Activated CD4-positive, alpha-beta memory T cell treated with anti-CD3 and anti-CD28 coated beads, Interleukin-2, amount 10 ng/mL, durations not matched to agents 7 days and 5 days (primary cell): ENCODE results near the gene TBC1D2B. TPM values are rescaled to one million over a fixed set of nuclear protein-coding genes. Genes with fewer than 3 reads are reported as not detected.
A peak's percentile ranks its signal among the peaks of the same experiment; 100 is the strongest.
"Not testable (repeated sequence)": the region's sequence is repeated elsewhere in the genome, so short reads cannot be mapped to it uniquely, and the experiment has no call there.

ENCODE experiments used
- CTCF ChIA-PET: fragments of 350-600 bp; sonication (Branson Sonifier 250); formaldehyde crosslinking; loops from one replicate; lab custom pipeline; 2021; ENCODE audit warnings: antibody characterized with exemption, inconsistent platforms; lab: Charles Lee
- POLR2A ChIA-PET: fragments of 350-600 bp; sonication (Branson Sonifier 250); formaldehyde crosslinking; loops from one replicate; lab custom pipeline; 2021; ENCODE audit warnings: antibody characterized with exemption; lab: Charles Lee
- DNase-seq: peaks from one replicate; pipeline ENCODE4 v3.0.0-alpha.2; 2020
- H3K27ac Mint-ChIP-seq: one replicate; pipeline ENCODE4 v1.8.0; 2021; ENCODE audit warnings: mild to moderate bottlenecking, mixed read lengths
- H3K27me3 Mint-ChIP-seq: one replicate; pipeline ENCODE4 v1.8.0; 2021; ENCODE audit warnings: mixed read lengths
- H3K36me3 Mint-ChIP-seq: one replicate; pipeline ENCODE4 v1.8.0; 2021; ENCODE audit warnings: low read depth, mixed read lengths
- H3K4me1 Mint-ChIP-seq: one replicate; pipeline ENCODE4 v1.8.0; 2021; ENCODE audit warnings: mixed read lengths
- H3K4me3 Mint-ChIP-seq: one replicate; pipeline ENCODE4 v1.8.0; 2021; ENCODE audit warnings: mild to moderate bottlenecking, mixed read lengths
- H3K9me3 Mint-ChIP-seq: one replicate; pipeline ENCODE4 v1.8.0; 2021; ENCODE audit warnings: mixed read lengths
- total RNA-seq, 2 experiments: library from RNA; stranded (reverse); gene quantifications; one replicate each; pipeline ENCODE4 v1.2.3, GENCODE V29; 2021

TBC1D2B gene
- total RNA-seq, 2 experiments from 2014 or later = 97.1 to 101 TPM

- DNase-seq = no peak
- Mint-ChIP-seq H3K27me3 (no peaks in the 10 kb centered on the region), H3K4me1 (peaks cover 24% of the 10 kb centered on the region), H3K4me3 (no peak overlapping the region), H3K27ac (no peak overlapping the region), H3K36me3 (peaks cover 55% of the 10 kb centered on the region), H3K9me3 (no peaks in the 10 kb centered on the region)
- POLR2A ChIA-PET = no interaction called here
- CTCF ChIA-PET = interaction anchor here (0.6 to 4.1 kb wide), 3 partner anchors 104 to 113 kb away, joined by 3 to 26 read pairs (median 11); no protein-coding TSS in a partner anchor
These were observed 73.9 kb downstream of the TBC1D2B start for GRCh38 chr15:78003539-78004008.

GRCh38 chr15:78002996-78003395, 74.5 kb downstream of the TBC1D2B start:
- no peaks in the 10 kb centered on the region for H3K27me3 Mint-ChIP-seq
- ChIA-PET POLR2A (no interaction called here), CTCF (interaction anchor here (0.6 to 1.7 kb wide), 2 partner anchors 105 to 114 kb away, joined by 3 to 11 read pairs; no protein-coding TSS in a partner anchor)
- no peak overlapping the region for H3K4me3 Mint-ChIP-seq
- DNase-seq = no peak
- H3K9me3 Mint-ChIP-seq = no peaks in the 10 kb centered on the region
- no peak overlapping the region for H3K27ac Mint-ChIP-seq
- H3K36me3 Mint-ChIP-seq = peaks cover 57% of the 10 kb centered on the region
- peaks cover 24% of the 10 kb centered on the region for H3K4me1 Mint-ChIP-seq

- no peaks in the 10 kb centered on the region for H3K9me3 Mint-ChIP-seq
- DNase-seq = no peak
- H3K36me3 Mint-ChIP-seq = peaks cover 58% of the 10 kb centered on the region
- CTCF ChIA-PET = no interaction called here
- H3K27me3 Mint-ChIP-seq = no peaks in the 10 kb centered on the region
- POLR2A ChIA-PET = interaction anchor here (1.1 kb wide), 1 partner anchor 43 kb away, joined by 3 read pairs; no protein-coding TSS in a partner anchor
- peaks cover 21% of the 10 kb centered on the region for H3K4me1 Mint-ChIP-seq
- no peak overlapping the region for H3K4me3 Mint-ChIP-seq
- H3K27ac Mint-ChIP-seq = peak overlapping the region; percentile 41
These were observed 75.9 kb downstream of the TBC1D2B start for GRCh38 chr15:78001656-78002055.

GRCh38 chr15:78000927-78001249, 76.6 kb downstream of the TBC1D2B start:
- no peaks in the 10 kb centered on the region for H3K9me3 Mint-ChIP-seq
- peaks cover 59% of the 10 kb centered on the region for H3K36me3 Mint-ChIP-seq
- H3K27ac Mint-ChIP-seq = no peak overlapping the region
- ChIA-PET POLR2A (interaction anchor here (1.1 kb wide), 1 partner anchor 110 kb away, joined by 3 read pairs; no protein-coding TSS in a partner anchor), CTCF (interaction anchor here (0.7 to 6.0 kb wide), 4 partner anchors 9 to 108 kb away, joined by 3 to 80 read pairs (median 6); partner anchors contain the start of gene SH2D7)
- H3K4me3 Mint-ChIP-seq = no peak overlapping the region
- no peaks in the 10 kb centered on the region for H3K27me3 Mint-ChIP-seq
- peaks cover 20% of the 10 kb centered on the region for H3K4me1 Mint-ChIP-seq
- DNase-seq = no peak

- Mint-ChIP-seq H3K4me1 (peaks cover 16% of the 10 kb centered on the region), H3K27me3 (no peaks in the 10 kb centered on the region), H3K36me3 (peaks cover 58% of the 10 kb centered on the region), H3K9me3 (no peaks in the 10 kb centered on the region), H3K4me3 (no peak overlapping the region), H3K27ac (peak overlapping the region; percentile 29)
- ChIA-PET POLR2A (interaction anchor here (0.9 to 1.1 kb wide), 3 partner anchors 105 to 110 kb away, joined by 3 to 4 read pairs (median 4); no protein-coding TSS in a partner anchor), CTCF (interaction anchor here (0.6 to 6.0 kb wide), 13 partner anchors 9 to 240 kb away, joined by 3 to 80 read pairs (median 4); partner anchors contain the start of gene SH2D7)
- peak; percentile 80 for DNase-seq
These were observed 77.2 kb downstream of the TBC1D2B start for GRCh38 chr15:78000091-78000926.

- H3K27me3 Mint-ChIP-seq = no peaks in the 10 kb centered on the region
- no peak for DNase-seq
- ChIA-PET CTCF (interaction anchor here (0.6 to 6.0 kb wide), 12 partner anchors 18 to 241 kb away, joined by 3 to 80 read pairs (median 4); partner anchors contain the start of gene SH2D7), POLR2A (interaction anchor here (0.9 to 1.0 kb wide), 2 partner anchors 106 to 109 kb away, joined by 4 read pairs; no protein-coding TSS in a partner anchor)
- H3K27ac Mint-ChIP-seq = no peak overlapping the region
- H3K9me3 Mint-ChIP-seq = no peaks in the 10 kb centered on the region
- peaks cover 10% of the 10 kb centered on the region for H3K4me1 Mint-ChIP-seq
- no peak overlapping the region for H3K4me3 Mint-ChIP-seq
- H3K36me3 Mint-ChIP-seq = peaks cover 53% of the 10 kb centered on the region
These were observed 78.0 kb downstream of the TBC1D2B start for GRCh38 chr15:77999486-77999885.

GRCh38 chr15:77998592-77998991, 78.9 kb downstream of the TBC1D2B start:
- ChIA-PET POLR2A (no interaction called here), CTCF (interaction anchor here (0.6 to 6.0 kb wide), 5 partner anchors 19 to 241 kb away, joined by 3 to 80 read pairs (median 5); no protein-coding TSS in a partner anchor)
- Mint-ChIP-seq H3K4me3 (no peak overlapping the region), H3K4me1 (peaks cover 19% of the 10 kb centered on the region), H3K27ac (no peak overlapping the region), H3K9me3 (no peaks in the 10 kb centered on the region), H3K27me3 (no peaks in the 10 kb centered on the region), H3K36me3 (peaks cover 57% of the 10 kb centered on the region)
- DNase-seq = no peak

GRCh38 chr15:77997761-77998554, 79.6 kb downstream of the TBC1D2B start:
- not testable (repeated sequence) for H3K27me3 Mint-ChIP-seq, H3K4me3 Mint-ChIP-seq, DNase-seq, H3K27ac Mint-ChIP-seq, H3K9me3 Mint-ChIP-seq
- POLR2A ChIA-PET = interaction anchor here (0.6 kb wide), 1 partner anchor 151 kb away, joined by 3 read pairs; the partner anchor contains the start of gene IDH3A
- peaks cover 58% of the 10 kb centered on the region for H3K36me3 Mint-ChIP-seq
- CTCF ChIA-PET = interaction anchor here (1.3 to 6.0 kb wide), 2 partner anchors 38 to 111 kb away, joined by 3 to 80 read pairs; no protein-coding TSS in a partner anchor
- H3K4me1 Mint-ChIP-seq = peaks cover 22% of the 10 kb centered on the region

- not testable (repeated sequence) for H3K27me3 Mint-ChIP-seq, H3K4me3 Mint-ChIP-seq, H3K27ac Mint-ChIP-seq, H3K9me3 Mint-ChIP-seq, DNase-seq
- Mint-ChIP-seq H3K4me1 (peaks cover 22% of the 10 kb centered on the region), H3K36me3 (peaks cover 53% of the 10 kb centered on the region)
- ChIA-PET POLR2A (interaction anchor here (0.6 kb wide), 1 partner anchor 152 kb away, joined by 3 read pairs; the partner anchor contains the start of gene IDH3A), CTCF (interaction anchor here (6.0 kb wide), 1 partner anchor 111 kb away, joined by 80 read pairs; no protein-coding TSS in a partner anchor)
These were observed 80.3 kb downstream of the TBC1D2B start for GRCh38 chr15:77997221-77997620.

GRCh38 chr15:77996713-77997171, 80.8 kb downstream of the TBC1D2B start:
- not testable (repeated sequence) for H3K27ac Mint-ChIP-seq, DNase-seq, H3K9me3 Mint-ChIP-seq

GRCh38 chr15:77996226-77996625, 81.3 kb downstream of the TBC1D2B start:
- Mint-ChIP-seq H3K4me1 (peaks cover 25% of the 10 kb centered on the region), H3K36me3 (peaks cover 46% of the 10 kb centered on the region)
- CTCF ChIA-PET = interaction anchor here (6.0 kb wide), 1 partner anchor 112 kb away, joined by 80 read pairs; no protein-coding TSS in a partner anchor
- H3K9me3 Mint-ChIP-seq, H3K27me3 Mint-ChIP-seq, H3K27ac Mint-ChIP-seq, H3K4me3 Mint-ChIP-seq, DNase-seq, POLR2A ChIA-PET: not testable (repeated sequence)

More at GRCh38 chr15:77996713-77997171, 80.8 kb downstream of the TBC1D2B start:
- H3K27me3 Mint-ChIP-seq, POLR2A ChIA-PET, H3K4me3 Mint-ChIP-seq: not testable (repeated sequence)
- Mint-ChIP-seq H3K4me1 (peaks cover 22% of the 10 kb centered on the region), H3K36me3 (peaks cover 51% of the 10 kb centered on the region)
- CTCF ChIA-PET = interaction anchor here (6.0 kb wide), 1 partner anchor 112 kb away, joined by 80 read pairs; no protein-coding TSS in a partner anchor

- H3K27me3 Mint-ChIP-seq, H3K9me3 Mint-ChIP-seq, POLR2A ChIA-PET, H3K4me3 Mint-ChIP-seq, DNase-seq, H3K27ac Mint-ChIP-seq: not testable (repeated sequence)
- peaks cover 25% of the 10 kb centered on the region for H3K4me1 Mint-ChIP-seq
- H3K36me3 Mint-ChIP-seq = peaks cover 39% of the 10 kb centered on the region
- CTCF ChIA-PET = interaction anchor here (6.0 kb wide), 1 partner anchor 113 kb away, joined by 80 read pairs; no protein-coding TSS in a partner anchor
These were observed 82.0 kb downstream of the TBC1D2B start for GRCh38 chr15:77995537-77995918.
